Trophoblast cell (in vitro differentiated cells and primary cell): ENCODE results near the gene PAXX.

ENCODE experiments used
- DNase-seq, 2 donors: peaks; one replicate each; pipeline ENCODE4 v3.0.0-alpha.2; 2016
- H2AFZ ChIP-seq: 2 replicates; pipeline ENCODE4 v1.6.1; 2013; ENCODE audit warnings: low read length, moderate library complexity, mild to moderate bottlenecking; ENCODE audit not compliant: insufficient read depth, poor library complexity
- H2AK5ac ChIP-seq: 2 replicates; pipeline ENCODE4 v1.6.1; 2013; ENCODE audit warnings: mild to moderate bottlenecking, low read length
- H2BK120ac ChIP-seq: 2 replicates; pipeline ENCODE4 v1.6.1; 2013; ENCODE audit warnings: low read length, mild to moderate bottlenecking, moderate library complexity; ENCODE audit not compliant: insufficient read depth, poor library complexity
- H2BK12ac ChIP-seq: 2 replicates; pipeline ENCODE4 v1.6.1; 2013; ENCODE audit warnings: mild to moderate bottlenecking, low read length, moderate library complexity
- H2BK5ac ChIP-seq: 2 replicates; pipeline ENCODE4 v1.6.1; 2013; ENCODE audit warnings: low read length, low read depth, moderate library complexity, mild to moderate bottlenecking; ENCODE audit not compliant: poor library complexity
- H3K14ac ChIP-seq: 2 replicates; pipeline ENCODE4 v1.6.1; 2013; ENCODE audit warnings: mild to moderate bottlenecking, low read length
- H3K18ac ChIP-seq: 2 replicates; pipeline ENCODE4 v1.6.1; 2013; ENCODE audit warnings: mild to moderate bottlenecking, low read length
- H3K23ac ChIP-seq: 2 replicates; pipeline ENCODE4 v1.6.1; 2013; ENCODE audit warnings: low read length
- H3K27ac ChIP-seq: 2 replicates; pipeline ENCODE4 v1.5.1; 2013; ENCODE audit warnings: low read depth, mild to moderate bottlenecking, inconsistent platforms, low read length, moderate library complexity
- H3K27me3 ChIP-seq: 2 replicates; pipeline ENCODE4 v1.6.1; 2013; ENCODE audit warnings: inconsistent platforms, mild to moderate bottlenecking, low read length, moderate library complexity; ENCODE audit not compliant: insufficient read depth
- H3K36me3 ChIP-seq, 2 experiments: 1 replicate in 1 of 2; 2 replicates in 1 of 2; pipeline ENCODE4 v1.6.1; 2013; ENCODE audit warnings: low read length in 2 of 2, mild to moderate bottlenecking in 2 of 2, moderate library complexity in 1 of 2; ENCODE audit not compliant: insufficient read depth in 2 of 2, control insufficient read depth in 1 of 2
- H3K4ac ChIP-seq: 2 replicates; pipeline ENCODE4 v1.6.1; 2013; ENCODE audit warnings: low read depth, mild to moderate bottlenecking, low read length, moderate library complexity
- H3K4me1 ChIP-seq, 2 experiments: 1 replicate in 1 of 2; 2 replicates in 1 of 2; pipeline ENCODE4 v1.6.1; 2013; ENCODE audit warnings: low read length in 2 of 2, mild to moderate bottlenecking in 2 of 2, moderate library complexity in 1 of 2; ENCODE audit not compliant: insufficient read depth in 2 of 2, control insufficient read depth in 1 of 2
- H3K4me2 ChIP-seq: 2 replicates; pipeline ENCODE4 v1.6.1; 2013; ENCODE audit warnings: inconsistent platforms, mild to moderate bottlenecking, low read length, moderate library complexity
- H3K4me3 ChIP-seq: 2 replicates; pipeline ENCODE4 v1.5.1; 2013; ENCODE audit warnings: mild to moderate bottlenecking, low read depth, low read length, inconsistent platforms
- H3K79me1 ChIP-seq: one replicate; pipeline ENCODE4 v1.6.1; 2013; ENCODE audit warnings: low read length
- H3K79me2 ChIP-seq: 2 replicates; pipeline ENCODE4 v1.6.1; 2013; ENCODE audit warnings: low read length, mild to moderate bottlenecking; ENCODE audit not compliant: control insufficient read depth, insufficient read depth, poor library complexity
- H3K9ac ChIP-seq: 2 replicates; pipeline ENCODE4 v1.6.1; 2013; ENCODE audit warnings: mild to moderate bottlenecking, low read length
- H3K9me3 ChIP-seq: 2 replicates; pipeline ENCODE4 v1.6.1; 2013; ENCODE audit warnings: low read depth, mild to moderate bottlenecking, control low read depth, inconsistent platforms, low read length; ENCODE audit not compliant: insufficient read depth
- H4K12ac ChIP-seq: 2 replicates; pipeline ENCODE4 v1.6.1; 2013; ENCODE audit warnings: low read depth, mild to moderate bottlenecking, low read length, moderate library complexity
- H4K8ac ChIP-seq: 2 replicates; pipeline ENCODE4 v1.6.1; 2013; ENCODE audit warnings: low read depth, mild to moderate bottlenecking, low read length, moderate library complexity
- H4K91ac ChIP-seq: one replicate; pipeline ENCODE4 v1.6.1; 2013; ENCODE audit warnings: low read depth, mild to moderate bottlenecking, low read length, moderate library complexity
- WGBS: extraction: QIAGEN DNeasy Blood & Tissue Kit; methylation state at CpG from one replicate; pipeline ENCODE4 v1.1.7; 2013; ENCODE audit warnings: missing lambda C conversion rate; ENCODE audit not compliant: insufficient read length, insufficient coverage; ENCODE audit errors: extremely low coverage; 5-methylcytosine and 5-hydroxymethylcytosine counted together

Gene PAXX

DNA sequence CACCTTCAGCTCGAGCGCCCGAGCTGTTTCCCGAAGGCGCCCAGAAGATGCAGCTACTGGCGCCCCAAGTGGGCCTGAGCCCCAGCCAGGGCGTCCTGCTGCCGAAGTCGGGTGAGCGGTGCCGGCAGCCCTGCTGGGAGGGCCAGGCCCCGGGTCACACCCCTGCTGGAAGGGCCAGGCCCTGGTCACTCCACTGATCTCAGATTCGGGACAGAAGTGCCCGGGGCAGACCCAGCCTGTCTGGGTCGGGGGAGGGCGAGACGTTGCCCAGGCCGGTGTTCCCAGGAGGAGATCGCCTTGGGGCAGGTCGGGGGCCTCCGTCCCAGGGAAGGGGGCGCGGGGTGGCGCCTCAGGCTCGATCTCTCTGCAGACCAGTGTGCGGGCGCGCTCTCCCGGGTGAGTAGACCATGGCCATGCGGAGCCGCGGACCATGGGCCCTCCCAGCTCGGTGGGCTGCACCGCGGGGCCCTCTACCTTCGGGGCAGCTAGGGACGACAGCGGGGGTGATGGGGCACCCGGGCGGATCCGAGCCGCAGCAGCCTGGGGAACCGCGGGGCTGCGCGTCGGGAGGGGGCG is 7.1 kb upstream of the PAXX start:
- peaks cover 7 to 9% of the 10 kb centered on the region in 2 experiments for H3K4me1 ChIP-seq
- H2BK120ac ChIP-seq, result no peak overlapping the region
- peaks cover 4% of the 10 kb centered on the region for H3K79me1 ChIP-seq
- no peak overlapping the region for H2BK5ac ChIP-seq
- H2AK5ac ChIP-seq, result no peak overlapping the region
- H2AFZ ChIP-seq, result no peak overlapping the region
- no peak overlapping the region for H3K18ac ChIP-seq
- peak overlapping the region; percentile 39 for H4K91ac ChIP-seq
- H3K14ac ChIP-seq, result peak overlapping the region; percentile 7
- WGBS, result no CpG with 5 or more reads among the region's 48 CpGs
- no peak overlapping the region for H3K27ac ChIP-seq
- H3K23ac ChIP-seq, result no peak overlapping the region
- no peak for DNase-seq
- no peak overlapping the region for H3K4me3 ChIP-seq
- peak overlapping the region; percentile 45 for H3K4me2 ChIP-seq
- no peak overlapping the region for H2BK12ac ChIP-seq
- no peak overlapping the region for H3K9ac ChIP-seq
- no peaks in the 10 kb centered on the region for H3K79me2 ChIP-seq
- peaks cover 9% of the 10 kb centered on the region for H3K27me3 ChIP-seq
- no peak overlapping the region for H3K4ac ChIP-seq
- no peak overlapping the region for H4K12ac ChIP-seq
- H3K9me3 ChIP-seq, result peaks cover 4% of the 10 kb centered on the region
- no peaks in the 10 kb centered on the region for H3K36me3 ChIP-seq
- H4K8ac ChIP-seq, result peak overlapping the region; percentile 43

DNA sequence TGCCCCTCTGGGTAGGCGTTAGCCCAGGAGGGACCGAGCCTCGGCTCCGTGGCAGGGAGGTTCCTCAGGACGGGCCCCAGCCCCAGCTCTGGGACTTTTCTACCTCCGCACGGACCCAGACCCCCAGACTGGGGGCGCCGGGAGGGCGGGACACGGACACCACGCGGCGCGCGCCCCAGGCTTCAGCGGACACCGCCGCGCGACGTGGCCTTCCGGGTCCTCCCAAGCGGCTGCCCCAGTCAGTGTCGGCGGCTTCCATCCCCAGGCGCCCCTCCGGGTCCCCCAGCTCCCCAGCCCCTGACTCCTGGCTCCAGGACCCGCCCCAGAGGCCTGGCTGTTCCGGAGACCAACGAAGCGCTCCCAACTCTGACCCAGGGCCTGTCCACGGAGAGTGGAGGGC is 6.4 kb upstream of the PAXX start:
- Histone ChIP-seq H3K4me1 (peaks cover 7 to 9% of the 10 kb centered on the region in 2 experiments), H3K4ac (no peak overlapping the region), H3K9me3 (peaks cover 7% of the 10 kb centered on the region), H3K27me3 (peaks cover 9% of the 10 kb centered on the region), H3K14ac (no peak overlapping the region), H3K36me3 (no peaks in the 10 kb centered on the region), H2AFZ (no peak overlapping the region), H4K12ac (no peak overlapping the region), H2BK12ac (no peak overlapping the region), H3K9ac (no peak overlapping the region), H3K23ac (no peak overlapping the region), H3K79me1 (peaks cover 4% of the 10 kb centered on the region), H3K4me3 (no peak overlapping the region), H2BK5ac (no peak overlapping the region), H3K79me2 (no peaks in the 10 kb centered on the region), H4K8ac (no peak overlapping the region), H3K18ac (no peak overlapping the region), H4K91ac (no peak overlapping the region), H3K4me2 (no peak overlapping the region), H2BK120ac (no peak overlapping the region), H2AK5ac (no peak overlapping the region), H3K27ac (no peak overlapping the region)
- no CpG with 5 or more reads among the region's 33 CpGs for WGBS
- DNase-seq, result no peak

DNA sequence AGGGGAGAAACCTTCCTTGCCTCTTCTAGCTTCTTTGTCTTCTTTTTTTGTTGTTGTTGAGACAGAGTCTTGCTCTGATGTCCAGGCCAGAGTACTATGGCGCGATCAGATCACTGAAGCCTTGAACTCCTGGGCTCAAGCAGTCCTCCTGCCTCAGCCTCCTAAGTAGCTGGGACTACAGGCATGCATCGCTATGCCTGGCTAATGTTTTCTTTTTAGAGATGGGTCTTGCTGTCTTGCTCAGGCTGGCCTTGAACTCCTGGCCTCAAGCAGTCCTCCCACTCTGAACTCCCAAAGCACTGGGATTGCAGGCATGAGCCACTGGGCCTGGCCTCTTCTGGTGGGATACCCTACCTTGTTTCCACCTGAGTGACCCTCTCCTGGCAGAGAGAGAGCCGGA is 3.4 kb upstream of the PAXX start:
- Histone ChIP-seq H3K27me3 (peaks cover 9% of the 10 kb centered on the region), H3K79me2 (peaks cover 7% of the 10 kb centered on the region), H2BK12ac (no peak overlapping the region), H3K36me3 (peaks cover 4 to 6% of the 10 kb centered on the region in 2 experiments), H4K91ac (no peak overlapping the region), H3K79me1 (peaks cover 17% of the 10 kb centered on the region), H3K4me3 (no peak overlapping the region), H4K8ac (no peak overlapping the region), H2BK120ac (no peak overlapping the region), H3K4ac (no peak overlapping the region), H4K12ac (no peak overlapping the region), H3K4me1 (peaks cover 16 to 21% of the 10 kb centered on the region in 2 experiments), H3K27ac (no peak overlapping the region), H3K9ac (no peak overlapping the region), H3K14ac (no peak overlapping the region), H2BK5ac (no peak overlapping the region), H2AK5ac (no peak overlapping the region), H3K9me3 (peaks cover 5% of the 10 kb centered on the region), H3K18ac (no peak overlapping the region), H3K4me2 (no peak overlapping the region), H2AFZ (no peak overlapping the region), H3K23ac (no peak overlapping the region)
- DNase-seq, result no peak
- WGBS, result no CpG with 5 or more reads among the region's 4 CpGs

DNA sequence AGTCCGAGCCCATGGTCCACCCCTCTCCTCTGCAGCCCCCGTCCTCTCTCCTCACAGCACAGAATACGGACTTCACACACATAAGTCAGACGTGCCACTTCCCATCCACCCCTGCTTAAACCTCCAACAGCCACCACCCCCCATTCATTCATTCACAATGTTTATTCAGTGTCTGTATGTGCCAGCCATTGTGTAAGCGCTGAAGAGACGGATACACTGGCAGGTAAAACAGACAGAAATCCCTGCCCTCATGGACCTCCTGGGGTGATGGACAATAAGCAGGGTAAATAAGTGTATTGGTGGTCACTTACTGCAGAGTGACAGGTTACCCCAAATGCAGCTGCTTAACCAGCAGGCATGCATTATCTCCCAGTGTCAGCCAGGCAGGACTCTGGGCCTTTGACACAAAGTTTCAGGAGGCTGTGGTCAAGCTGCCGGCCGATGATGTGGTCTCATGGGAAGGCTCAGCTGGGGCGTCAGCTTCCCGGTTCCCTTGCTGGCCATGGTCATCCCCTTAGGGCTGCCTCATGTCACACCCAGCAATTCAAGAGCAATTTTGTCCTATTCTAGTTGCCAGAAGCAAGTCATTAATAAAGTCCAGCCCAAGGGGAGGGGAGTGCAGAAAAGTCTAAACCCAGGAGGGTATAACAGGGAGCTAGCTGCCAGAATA is 1.8 kb upstream of the PAXX start:
- H3K4me2 ChIP-seq, result no peak overlapping the region
- H3K79me2 ChIP-seq, result peaks cover 7% of the 10 kb centered on the region
- H3K4me1 ChIP-seq, result peaks cover 17 to 24% of the 10 kb centered on the region in 2 experiments
- H3K14ac ChIP-seq, result no peak overlapping the region
- no peak overlapping the region for H3K18ac ChIP-seq
- no peak overlapping the region for H2AK5ac ChIP-seq
- peaks cover 7% of the 10 kb centered on the region for H3K27me3 ChIP-seq
- H3K23ac ChIP-seq, result no peak overlapping the region
- H3K4ac ChIP-seq, result no peak overlapping the region
- H3K27ac ChIP-seq, result no peak overlapping the region
- DNase-seq, result no peak
- H3K36me3 ChIP-seq, result peaks cover 15 to 19% of the 10 kb centered on the region in 2 experiments
- H3K9ac ChIP-seq, result no peak overlapping the region
- no peak overlapping the region for H2AFZ ChIP-seq
- no peak overlapping the region for H4K91ac ChIP-seq
- WGBS, result no CpG with 5 or more reads among the region's 10 CpGs
- H3K4me3 ChIP-seq, result no peak overlapping the region
- no peak overlapping the region for H2BK120ac ChIP-seq
- no peak overlapping the region for H4K12ac ChIP-seq
- H2BK12ac ChIP-seq, result no peak overlapping the region
- no peak overlapping the region for H2BK5ac ChIP-seq
- H4K8ac ChIP-seq, result no peak overlapping the region
- peaks cover 17% of the 10 kb centered on the region for H3K79me1 ChIP-seq
- H3K9me3 ChIP-seq, result peaks cover 5% of the 10 kb centered on the region
